ENCODE data around the gene ST3GAL4.

DNA sequence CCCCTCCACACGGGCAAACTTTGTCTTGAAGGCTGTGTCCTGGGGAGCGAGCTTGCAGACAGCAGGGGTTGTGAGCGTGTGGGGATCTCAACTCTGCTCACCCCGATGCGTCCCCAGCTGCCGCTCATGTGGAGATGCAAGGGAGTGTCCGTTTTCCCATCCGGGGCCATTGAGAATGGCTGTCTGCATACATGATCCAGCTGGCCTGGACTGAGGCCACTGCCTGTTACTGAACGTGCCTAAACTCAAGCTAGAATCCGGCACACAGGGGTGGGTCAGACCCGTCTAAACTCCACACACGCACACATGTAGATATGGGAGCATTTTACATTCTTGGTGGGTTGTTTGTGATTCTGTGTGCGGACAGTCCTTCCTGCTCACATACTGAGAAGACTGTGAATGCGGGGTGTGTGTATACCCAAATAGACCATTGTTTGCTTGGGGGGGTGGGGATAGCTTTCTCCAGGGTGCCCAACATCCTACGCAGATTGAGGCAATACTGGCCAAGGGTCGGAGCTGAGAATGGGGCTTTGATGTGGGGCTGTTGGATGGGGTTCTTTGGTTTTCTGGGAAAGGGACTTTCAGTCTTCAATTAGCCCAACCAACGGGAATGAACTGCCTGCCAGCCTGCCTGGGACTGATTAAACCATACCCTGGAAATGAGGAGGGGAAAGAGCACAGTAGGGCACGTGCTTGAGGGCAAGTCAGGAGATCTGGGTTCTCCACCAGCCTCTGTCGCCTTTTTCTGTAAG is 60.4 kb downstream of the ST3GAL4 start:
- TF ChIP-seq POLR2AphosphoS5 (IDR thresholded peaks at IDR 0.05) (no peak), POLR2A (IDR thresholded peaks at IDR 0.05) (no peak)
- TF ChIP-seq, protein P1, sequence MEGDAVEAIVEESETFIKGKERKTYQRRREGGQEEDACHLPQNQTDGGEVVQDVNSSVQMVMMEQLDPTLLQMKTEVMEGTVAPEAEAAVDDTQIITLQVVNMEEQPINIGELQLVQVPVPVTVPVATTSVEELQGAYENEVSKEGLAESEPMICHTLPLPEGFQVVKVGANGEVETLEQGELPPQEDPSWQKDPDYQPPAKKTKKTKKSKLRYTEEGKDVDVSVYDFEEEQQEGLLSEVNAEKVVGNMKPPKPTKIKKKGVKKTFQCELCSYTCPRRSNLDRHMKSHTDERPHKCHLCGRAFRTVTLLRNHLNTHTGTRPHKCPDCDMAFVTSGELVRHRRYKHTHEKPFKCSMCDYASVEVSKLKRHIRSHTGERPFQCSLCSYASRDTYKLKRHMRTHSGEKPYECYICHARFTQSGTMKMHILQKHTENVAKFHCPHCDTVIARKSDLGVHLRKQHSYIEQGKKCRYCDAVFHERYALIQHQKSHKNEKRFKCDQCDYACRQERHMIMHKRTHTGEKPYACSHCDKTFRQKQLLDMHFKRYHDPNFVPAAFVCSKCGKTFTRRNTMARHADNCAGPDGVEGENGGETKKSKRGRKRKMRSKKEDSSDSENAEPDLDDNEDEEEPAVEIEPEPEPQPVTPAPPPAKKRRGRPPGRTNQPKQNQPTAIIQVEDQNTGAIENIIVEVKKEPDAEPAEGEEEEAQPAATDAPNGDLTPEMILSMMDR (IDR thresholded peaks at IDR 0.05) = no peak
